Endometrial microvascular endothelial cells (primary cell): ENCODE measurements around the gene ZNF577. TPM values are rescaled to one million over a fixed set of nuclear protein-coding genes. Genes with fewer than 3 reads are reported as not detected.

Experiments used
- in situ Hi-C: cut with HindIII; loops from 2 replicates; pipeline ENCODE4 v1.10.0; 2017; ENCODE audit warnings: low sequenced_read_pairs, low pct_unique_long_range_greater_than_20kb; ENCODE audit errors: inconsistent ontology term
- total RNA-seq: library from RNA; depleted of rRNA; stranded (reverse); fragments of >200 nt; gene quantifications from one replicate; pipeline ENCODE4 v1.2.3, GENCODE V29; 2015; ENCODE audit errors: inconsistent ontology term

ZNF577 gene
- total RNA-seq, 1 donor from 2014 or later: 6.5 TPM

DNA sequence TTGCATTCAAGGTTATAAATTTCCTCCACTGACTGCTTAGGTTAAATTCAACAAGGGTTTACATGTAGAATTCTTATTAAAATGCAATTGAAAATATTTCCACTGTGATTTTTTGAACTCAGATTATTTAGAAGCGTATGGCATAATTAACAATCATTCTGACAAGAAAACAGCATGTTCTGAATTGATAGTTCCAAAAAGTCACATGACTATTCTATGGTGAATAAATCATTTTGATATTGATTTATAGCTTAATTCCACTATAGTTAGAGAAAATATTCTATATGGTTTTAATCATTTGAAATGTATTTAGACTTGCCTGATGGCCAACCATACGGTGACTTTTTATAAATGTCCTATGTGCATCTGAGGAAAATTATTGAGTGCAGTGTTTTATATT lies 3.0 kb downstream of the ZNF577 start:
- in situ Hi-C loops: no loop called here

DNA sequence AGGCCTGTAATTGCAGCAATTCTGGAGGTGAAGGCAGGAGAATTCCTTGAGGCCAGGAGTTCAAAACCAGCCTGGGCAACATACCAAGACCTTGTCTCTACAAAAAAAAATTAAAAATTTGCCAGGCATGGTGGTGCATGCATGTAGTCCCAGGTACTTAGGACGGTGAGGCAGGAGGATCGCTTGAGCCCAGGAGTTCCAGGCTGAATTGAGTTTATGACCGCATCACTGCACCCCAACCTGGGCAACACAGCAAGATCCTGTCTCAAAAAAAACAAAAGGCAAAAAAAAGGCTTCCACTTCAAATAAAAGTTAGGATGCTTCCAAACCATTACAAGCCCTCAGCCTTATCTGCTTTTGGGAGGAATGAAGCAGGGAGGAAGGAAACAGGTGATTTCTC lies 5.2 kb downstream of the ZNF577 start:
- in situ Hi-C loops: no loop called here

DNA sequence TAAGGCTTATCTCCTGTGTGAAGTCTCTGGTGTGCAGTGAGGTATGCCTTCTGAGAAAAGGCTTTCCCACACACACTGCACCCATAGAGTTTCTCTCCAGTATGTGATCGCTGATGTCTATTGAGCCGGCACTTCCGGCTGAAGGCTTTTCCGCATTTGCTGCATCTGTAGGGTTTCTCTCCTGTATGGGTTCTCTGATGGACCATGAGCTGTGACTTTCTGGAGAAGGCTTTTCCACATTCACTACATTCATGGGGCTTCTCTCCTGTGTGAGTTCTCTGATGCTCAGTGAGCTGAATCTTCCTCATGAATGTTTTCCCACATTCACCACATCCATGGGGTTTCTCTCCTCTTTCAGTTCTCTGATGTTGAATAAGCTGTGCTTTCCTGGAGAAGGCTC lies 14.7 kb downstream of the ZNF577 start:
- in situ Hi-C loops: no loop called here

DNA sequence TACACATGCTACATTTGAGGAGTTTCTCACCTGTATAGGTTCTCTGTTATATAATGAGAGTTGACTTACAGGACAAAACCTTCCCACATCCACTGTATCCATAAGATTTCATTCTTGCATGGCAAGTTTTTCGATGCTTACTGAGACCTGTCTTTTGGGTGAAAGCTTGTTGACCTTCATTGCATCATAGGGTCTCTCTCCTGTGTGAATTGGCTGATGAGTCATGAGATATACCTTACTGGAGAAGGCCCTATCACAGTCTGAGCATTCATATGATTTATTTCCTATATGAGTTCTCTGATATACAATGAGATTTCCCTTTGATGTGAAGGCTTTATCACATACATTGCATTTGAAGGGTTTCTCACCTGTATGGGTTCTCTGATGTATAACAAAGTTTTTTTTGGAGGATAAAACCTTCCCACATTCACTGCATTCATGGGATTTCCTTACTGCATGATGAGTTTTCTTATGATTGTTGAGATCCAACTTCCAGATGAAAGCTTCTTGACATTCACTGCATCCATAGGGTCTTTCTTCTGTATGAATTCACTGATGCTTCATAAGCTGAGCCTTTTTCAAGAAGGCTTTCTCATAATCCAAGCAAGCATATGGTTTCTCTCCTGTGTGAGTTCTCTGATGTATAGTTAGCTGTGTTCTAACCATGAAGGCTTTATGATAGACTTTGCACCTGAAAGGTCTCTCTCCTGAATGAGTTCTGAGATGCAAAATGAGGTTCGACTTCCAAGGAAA lies 25.7 kb downstream of the ZNF577 start:
- in situ Hi-C loops: no loop called here

DNA sequence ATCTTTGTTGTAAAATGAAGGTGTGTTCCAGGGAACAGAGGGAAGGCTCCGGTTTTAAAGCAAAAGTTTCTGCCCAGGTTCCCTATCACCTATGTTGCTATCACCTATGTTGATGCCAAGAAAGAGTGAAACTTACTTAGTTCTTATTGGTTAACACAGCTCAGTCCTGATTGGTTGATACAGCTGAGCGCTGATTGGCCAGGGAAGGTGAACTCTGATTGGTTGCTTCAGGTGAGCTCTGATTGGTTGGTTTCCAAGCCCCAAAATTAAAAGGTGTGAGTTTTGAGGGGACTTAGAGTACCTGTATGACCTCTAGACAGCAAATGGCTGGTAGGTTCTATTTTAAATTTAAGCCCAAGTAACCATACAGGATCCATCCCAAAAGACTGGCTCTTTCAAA lies 50.6 kb downstream of the ZNF577 start:
- in situ Hi-C loops: no loop called here

DNA sequence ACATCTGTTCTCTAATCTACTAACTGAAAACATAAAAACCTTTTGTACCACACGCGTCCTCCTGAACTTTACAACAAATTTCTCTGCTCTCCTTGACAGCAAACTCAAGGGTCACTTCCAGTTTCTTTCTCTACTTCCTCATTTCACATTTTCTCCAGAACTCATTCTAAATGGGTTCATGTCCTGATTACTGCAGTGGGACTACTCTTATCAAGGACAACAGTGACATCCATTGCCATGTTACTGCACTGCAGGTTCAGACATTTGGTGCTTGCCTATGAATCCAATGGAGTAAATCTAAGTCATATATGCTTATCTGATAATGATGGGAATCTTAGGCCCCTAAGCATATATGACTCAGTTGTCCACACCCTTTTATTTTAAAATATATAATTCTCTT lies 57.5 kb downstream of the ZNF577 start:
- in situ Hi-C loops: no loop called here

DNA sequence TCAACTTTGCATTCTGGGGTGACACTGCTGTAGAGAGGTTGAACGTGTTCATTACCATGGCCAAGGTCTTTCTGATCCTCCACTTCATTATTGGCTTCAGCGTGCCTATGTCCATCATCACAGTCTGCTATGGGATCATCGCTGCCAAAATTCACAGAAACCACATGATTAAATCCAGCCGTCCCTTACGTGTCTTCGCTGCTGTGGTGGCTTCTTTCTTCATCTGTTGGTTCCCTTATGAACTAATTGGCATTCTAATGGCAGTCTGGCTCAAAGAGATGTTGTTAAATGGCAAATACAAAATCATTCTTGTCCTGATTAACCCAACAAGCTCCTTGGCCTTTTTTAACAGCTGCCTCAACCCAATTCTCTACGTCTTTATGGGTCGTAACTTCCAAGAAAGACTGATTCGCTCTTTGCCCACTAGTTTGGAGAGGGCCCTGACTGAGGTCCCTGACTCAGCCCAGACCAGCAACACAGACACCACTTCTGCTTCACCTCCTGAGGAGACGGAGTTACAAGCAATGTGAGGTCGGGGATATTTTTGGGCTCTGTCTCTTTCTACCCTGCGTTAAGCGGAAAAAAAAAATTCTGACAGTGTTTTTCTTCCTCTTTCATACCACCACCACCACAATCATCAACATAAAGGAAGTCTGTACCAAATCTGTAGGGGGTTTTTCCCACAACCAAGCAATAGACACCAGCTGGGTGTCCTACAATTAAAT lies 63.3 kb downstream of the ZNF577 start:
- in situ Hi-C loops: no loop called here

DNA sequence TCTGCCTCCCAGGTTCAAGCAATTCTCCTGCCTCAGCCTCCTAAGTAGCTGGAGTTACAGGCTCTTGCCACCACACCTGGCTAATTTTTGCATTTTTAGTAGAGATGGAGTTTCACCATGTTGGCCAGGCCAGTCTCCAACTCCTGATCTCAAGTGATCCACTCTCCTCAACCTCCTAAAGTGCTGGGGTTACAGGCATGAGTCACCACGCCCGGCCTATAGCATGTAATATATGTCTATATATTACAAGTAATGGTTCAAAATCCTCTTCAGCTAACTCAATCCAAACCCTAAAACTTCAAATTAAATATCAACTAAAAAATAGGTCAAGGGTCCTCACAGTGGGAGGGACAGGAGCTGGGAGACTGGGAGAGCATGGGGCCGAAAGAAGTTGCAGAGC lies 64.8 kb downstream of the ZNF577 start:
- in situ Hi-C loops: no loop called here

DNA sequence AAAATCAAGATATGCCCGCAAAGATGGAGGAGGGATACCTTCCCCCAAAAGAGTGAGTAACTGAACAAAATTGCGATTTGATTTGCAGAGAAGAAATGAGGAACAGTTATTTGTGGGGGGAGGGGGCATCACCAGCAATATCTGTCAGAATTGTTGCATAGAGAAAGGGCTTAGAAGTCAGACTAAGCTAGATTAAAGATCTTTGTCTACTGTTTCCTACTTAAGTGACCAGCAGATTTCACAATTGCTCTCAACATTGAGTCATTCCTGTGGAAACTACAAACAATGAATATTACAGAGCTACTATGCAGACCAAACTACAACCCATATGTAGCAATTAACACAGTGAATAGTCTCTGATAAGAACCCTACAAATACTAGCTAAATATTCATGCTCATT lies 65.4 kb downstream of the ZNF577 start:
- in situ Hi-C loops: no loop called here

DNA sequence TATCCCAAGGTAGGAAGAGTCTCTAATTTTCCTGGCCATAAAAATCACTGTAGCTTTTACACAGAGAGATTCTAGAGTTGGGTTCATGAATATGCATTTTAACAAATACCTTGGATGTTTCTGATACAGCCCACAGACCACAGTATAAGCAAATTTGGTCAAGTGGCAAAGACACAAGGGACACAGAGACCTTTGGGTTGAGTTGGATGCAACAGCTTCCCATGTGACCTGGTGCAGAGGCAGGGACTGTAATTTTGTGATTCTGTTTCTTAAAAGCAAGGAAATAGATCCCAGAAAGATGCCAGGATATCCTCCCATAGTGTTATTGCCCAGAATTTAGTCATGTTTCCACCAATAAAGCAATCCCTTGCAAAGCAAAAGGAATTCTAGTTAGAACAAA lies 65.8 kb downstream of the ZNF577 start:
- in situ Hi-C loops: no loop called here

DNA sequence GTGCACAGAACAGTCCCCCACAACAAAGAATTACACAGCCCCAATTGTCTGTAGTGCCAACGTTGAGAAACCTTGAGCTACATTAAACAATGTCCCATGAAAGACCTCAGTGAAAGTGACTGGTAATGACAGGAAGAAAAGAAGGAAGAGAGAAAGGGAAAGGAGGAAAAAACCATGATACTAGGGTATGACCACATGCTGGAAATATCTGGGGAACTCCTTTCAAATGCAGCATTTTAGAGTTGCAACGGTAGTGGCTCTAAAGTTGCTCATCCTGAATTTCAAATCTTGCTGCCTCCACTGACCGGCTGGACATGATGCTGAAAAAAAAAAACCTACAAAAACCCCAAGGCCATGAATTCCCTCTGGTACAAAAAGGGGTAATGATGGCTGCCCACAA lies 66.3 kb downstream of the ZNF577 start:
- in situ Hi-C loops: no loop called here

Other genes with a start within 250 kb of the ZNF577 start
- gene SIGLEC14, start 241.1 kb downstream of the ZNF577 start, total RNA-seq: 0.28 TPM
- 21.5 TPM for gene SPACA6, start 194.6 kb downstream of the ZNF577 start, total RNA-seq
- gene HAS1, start 164.0 kb downstream of the ZNF577 start, total RNA-seq: not detected
- gene FPR1, start 136.1 kb downstream of the ZNF577 start, total RNA-seq: not detected
- gene FPR2, start 126.8 kb downstream of the ZNF577 start, total RNA-seq: not detected
- gene FPR3, start 92.8 kb downstream of the ZNF577 start, total RNA-seq: not detected
- 1.9 TPM for gene ZNF649, start 17.1 kb upstream of the ZNF577 start, total RNA-seq
- gene ZNF613, start 39.5 kb upstream of the ZNF577 start, total RNA-seq: 4.5 TPM
- 16.4 TPM for gene ZNF350, start 98.9 kb upstream of the ZNF577 start, total RNA-seq
- 0.93 TPM for gene ZNF615, start 120.3 kb upstream of the ZNF577 start, total RNA-seq
- 7.5 TPM for gene ZNF614, start 140.4 kb upstream of the ZNF577 start, total RNA-seq
- 1.6 TPM for gene ZNF432, start 160.9 kb upstream of the ZNF577 start, total RNA-seq
- gene ZNF841, start 207.8 kb upstream of the ZNF577 start, total RNA-seq: 5.9 TPM